Breast epithelium (tissue), 4 donors: ENCODE data around the gene CSMD2. TPM values are rescaled to one million over a fixed set of nuclear protein-coding genes. Genes with fewer than 3 reads are reported as not detected.

Experiments
- DNase-seq, 2 donors: peaks; one replicate each; pipeline ENCODE4 v3.0.0-alpha.2; 2019; ENCODE audit warnings: low spot score in 2 of 2
- H3K27ac ChIP-seq, 2 donors: fragments of 200-600 bp; sonication (generic) in 1 of 2; one replicate each; pipeline ENCODE4 v1.5.1; 2016 to 2019; ENCODE audit warnings: mild to moderate bottlenecking in 1 of 2
- H3K27me3 ChIP-seq, 2 donors: fragments of 200-600 bp; sonication (generic) in 1 of 2; one replicate each; pipeline versions ENCODE4 v1.5.1 to v1.6.0; 2017 to 2019; ENCODE audit warnings: control low read depth in 1 of 2, mild to moderate bottlenecking in 1 of 2
- H3K36me3 ChIP-seq: fragments of 200-600 bp; one replicate; pipeline ENCODE4 v1.5.1; 2019
- H3K4me1 ChIP-seq, 2 donors: fragments of 200-600 bp; sonication (generic); one replicate each; pipeline ENCODE4 v1.5.1; 2016 to 2019; ENCODE audit warnings: control low read depth in 1 of 2
- H3K4me3 ChIP-seq, 3 donors: fragments of 200-600 bp; sonication (generic); 1 replicate in 2 of 3; 2 replicates in 1 of 3; pipeline ENCODE4 v1.5.1; 2016 to 2019; ENCODE audit warnings: mild to moderate bottlenecking in 3 of 3, moderate library complexity in 2 of 3
- H3K9me3 ChIP-seq, 2 donors: fragments of 200-600 bp; sonication (generic) in 1 of 2; one replicate each; pipeline ENCODE4 v1.5.1; 2016 to 2019; ENCODE audit warnings: control low read depth in 1 of 2
- POLR2A ChIP-seq: fragments of 450-650 bp; IDR thresholded peaks from one replicate; pipeline ENCODE4 v1.6.1; 2016; ENCODE audit warnings: antibody characterized with exemption, mild to moderate bottlenecking, moderate library complexity
- POLR2AphosphoS5 ChIP-seq, 3 donors: sonication (generic); formaldehyde crosslinking; IDR thresholded peaks; one replicate each; pipeline ENCODE4 v1.6.1; 2017; ENCODE audit warnings: antibody characterized with exemption in 3 of 3
- intact Hi-C: fragments of 100-400 bp; cut with DNase I; formaldehyde crosslinking; loops from one replicate; pipeline ENCODE4 v1.15.1; 2023; ENCODE audit warnings: low total_unique reads
- total RNA-seq, 3 donors: library from RNA; depleted of rRNA; stranded (reverse); fragments of >200 nt; gene quantifications; one replicate each; pipeline ENCODE4 v1.1.0, GENCODE V29; 2016
- TF ChIP-seq, protein P1 (sequence below), 3 donors: fragments of 450-650 bp; IDR thresholded peaks; one replicate each; pipeline ENCODE4 v1.5.1; 2016 to 2017; ENCODE audit warnings: antibody characterized with exemption in 3 of 3, mild to moderate bottlenecking in 3 of 3, moderate library complexity in 3 of 3

Gene CSMD2
- total RNA-seq, 3 donors from 2014 or later = 0.33 to 2.6 (median 0.44) TPM

DNA sequence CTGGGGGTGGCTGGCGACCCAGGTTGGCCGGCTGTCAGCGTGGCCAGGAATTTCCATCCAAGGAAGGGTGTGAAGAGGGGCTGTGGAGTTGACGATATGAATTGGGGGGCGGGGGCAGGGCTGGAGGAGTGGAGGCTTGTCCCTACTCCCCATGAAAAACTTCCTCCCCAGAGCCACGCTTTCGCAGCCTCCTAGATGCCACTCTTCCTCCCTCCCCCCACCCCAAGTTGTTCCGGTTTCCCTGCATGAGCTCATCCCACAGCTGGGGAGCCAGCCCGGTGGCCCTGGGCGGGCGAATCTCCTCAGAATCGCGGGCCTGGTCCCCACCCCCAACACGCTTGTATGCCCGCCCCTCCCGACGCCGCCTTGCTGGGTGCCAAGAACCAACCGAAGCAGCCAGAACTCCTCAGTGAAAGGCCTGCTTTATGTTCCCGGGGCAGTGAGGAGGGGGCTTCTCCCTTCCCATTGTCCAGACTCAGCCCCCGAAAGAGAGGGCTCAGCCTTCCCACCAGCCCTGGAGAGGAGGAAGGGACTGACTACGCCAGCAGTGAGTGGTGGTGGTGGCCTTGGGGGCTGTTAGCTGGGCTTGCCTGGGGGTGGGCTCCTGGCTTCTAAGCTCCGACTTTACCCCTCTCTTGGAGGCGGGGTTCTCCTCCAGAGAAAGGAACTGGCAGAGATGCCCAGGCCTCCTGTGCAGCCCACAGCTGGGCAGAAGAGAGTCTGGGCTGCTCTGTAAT, 1.8 kb upstream of the CSMD2 start:
- no peak for DNase-seq
- H3K27ac ChIP-seq = no peak overlapping the region
- intact Hi-C loops = loop anchor here (5.0 kb wide), 1 partner anchor 1536 kb away; no protein-coding TSS in a partner anchor
- TF ChIP-seq POLR2AphosphoS5 (IDR thresholded peaks at IDR 0.05) = no peak
- TF ChIP-seq POLR2A = no peak
- TF ChIP-seq, protein P1, sequence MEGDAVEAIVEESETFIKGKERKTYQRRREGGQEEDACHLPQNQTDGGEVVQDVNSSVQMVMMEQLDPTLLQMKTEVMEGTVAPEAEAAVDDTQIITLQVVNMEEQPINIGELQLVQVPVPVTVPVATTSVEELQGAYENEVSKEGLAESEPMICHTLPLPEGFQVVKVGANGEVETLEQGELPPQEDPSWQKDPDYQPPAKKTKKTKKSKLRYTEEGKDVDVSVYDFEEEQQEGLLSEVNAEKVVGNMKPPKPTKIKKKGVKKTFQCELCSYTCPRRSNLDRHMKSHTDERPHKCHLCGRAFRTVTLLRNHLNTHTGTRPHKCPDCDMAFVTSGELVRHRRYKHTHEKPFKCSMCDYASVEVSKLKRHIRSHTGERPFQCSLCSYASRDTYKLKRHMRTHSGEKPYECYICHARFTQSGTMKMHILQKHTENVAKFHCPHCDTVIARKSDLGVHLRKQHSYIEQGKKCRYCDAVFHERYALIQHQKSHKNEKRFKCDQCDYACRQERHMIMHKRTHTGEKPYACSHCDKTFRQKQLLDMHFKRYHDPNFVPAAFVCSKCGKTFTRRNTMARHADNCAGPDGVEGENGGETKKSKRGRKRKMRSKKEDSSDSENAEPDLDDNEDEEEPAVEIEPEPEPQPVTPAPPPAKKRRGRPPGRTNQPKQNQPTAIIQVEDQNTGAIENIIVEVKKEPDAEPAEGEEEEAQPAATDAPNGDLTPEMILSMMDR (IDR thresholded peaks at IDR 0.05) = no peak
- no peaks in the 10 kb centered on the region for H3K36me3 ChIP-seq
- H3K4me3 ChIP-seq = peak overlapping the region in 1 of 3 donors; percentile 46
- peaks cover 8% of the 10 kb centered on the region in 2 donors for H3K4me1 ChIP-seq
- no peaks in the 10 kb centered on the region for H3K9me3 ChIP-seq
- H3K27me3 ChIP-seq = peaks cover 0 to 64% of the 10 kb centered on the region in 2 donors

DNA sequence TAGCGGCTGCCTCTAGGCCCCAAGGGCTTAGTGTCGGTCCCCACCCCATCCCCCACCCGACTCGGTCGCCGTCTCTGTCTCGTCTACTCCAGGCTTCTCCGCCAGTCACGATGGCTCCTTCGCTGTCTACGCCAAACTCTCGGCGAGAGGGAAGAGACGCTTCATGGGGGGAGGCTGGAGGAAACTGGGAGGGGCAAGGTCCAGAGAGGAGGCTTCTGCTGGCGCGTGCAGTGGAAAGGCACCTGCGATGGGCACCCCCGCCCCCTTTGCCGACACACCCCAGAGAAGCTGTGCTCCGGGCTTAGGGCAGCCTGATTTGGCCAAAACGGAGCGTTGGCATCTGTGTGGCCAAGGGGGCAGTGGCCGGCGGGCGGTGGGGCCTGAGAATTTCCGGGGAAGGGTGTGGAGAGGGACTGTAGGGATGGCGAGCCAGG, 1.2 kb upstream of the CSMD2 start:
- TF ChIP-seq POLR2A (no peak), POLR2AphosphoS5 (IDR thresholded peaks at IDR 0.05) (no peak)
- TF ChIP-seq, protein P1 (IDR thresholded peaks at IDR 0.05) = no peak
- Histone ChIP-seq H3K36me3 (no peaks in the 10 kb centered on the region), H3K9me3 (no peaks in the 10 kb centered on the region), H3K4me1 (peaks cover 8% of the 10 kb centered on the region in 2 donors), H3K4me3 (peak overlapping the region in 1 of 3 donors; percentile 46), H3K27me3 (peaks cover 0 to 64% of the 10 kb centered on the region in 2 donors), H3K27ac (no peak overlapping the region)
- intact Hi-C loops = loop anchor here (5.0 kb wide), 1 partner anchor 1536 kb away; no protein-coding TSS in a partner anchor
- DNase-seq = no peak

DNA sequence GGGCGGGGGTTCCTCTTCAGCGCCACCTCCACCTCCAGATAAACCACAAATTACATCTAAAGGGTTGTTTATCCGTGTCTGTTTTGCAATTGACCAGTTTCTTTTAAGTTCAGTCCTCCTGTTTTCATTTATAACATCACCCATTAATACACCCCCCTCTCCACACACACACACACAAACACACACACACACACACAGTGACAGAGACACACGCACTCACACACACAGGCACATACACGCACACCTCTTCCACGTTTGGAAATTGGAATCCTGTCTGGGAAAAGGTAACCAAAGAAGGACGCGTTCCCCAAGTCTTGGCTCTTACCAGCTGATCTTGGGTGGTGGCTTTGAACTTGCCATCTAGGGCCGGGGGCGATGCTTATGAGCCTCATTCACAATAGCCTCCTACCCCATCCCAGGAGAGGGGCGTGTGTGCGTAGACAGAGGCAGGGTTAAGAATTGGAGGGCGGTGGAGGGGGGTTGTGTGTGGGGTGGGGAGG, 442 bp upstream of the CSMD2 start:
- peaks cover 8% of the 10 kb centered on the region in 2 donors for H3K4me1 ChIP-seq
- no peak overlapping the region for H3K27ac ChIP-seq
- peak overlapping the region; percentile 43 to 66 (median 46) for H3K4me3 ChIP-seq
- no peaks in the 10 kb centered on the region for H3K9me3 ChIP-seq
- H3K27me3 ChIP-seq = peaks cover 0 to 64% of the 10 kb centered on the region in 2 donors
- TF ChIP-seq, protein P1 (IDR thresholded peaks at IDR 0.05) = no peak
- TF ChIP-seq POLR2AphosphoS5 (IDR thresholded peaks at IDR 0.05) = no peak
- no peak for TF ChIP-seq POLR2A
- no peak for DNase-seq
- intact Hi-C loops = loop anchor here (5.0 kb wide), 1 partner anchor 1537 kb away; no protein-coding TSS in a partner anchor
- H3K36me3 ChIP-seq = no peaks in the 10 kb centered on the region

DNA sequence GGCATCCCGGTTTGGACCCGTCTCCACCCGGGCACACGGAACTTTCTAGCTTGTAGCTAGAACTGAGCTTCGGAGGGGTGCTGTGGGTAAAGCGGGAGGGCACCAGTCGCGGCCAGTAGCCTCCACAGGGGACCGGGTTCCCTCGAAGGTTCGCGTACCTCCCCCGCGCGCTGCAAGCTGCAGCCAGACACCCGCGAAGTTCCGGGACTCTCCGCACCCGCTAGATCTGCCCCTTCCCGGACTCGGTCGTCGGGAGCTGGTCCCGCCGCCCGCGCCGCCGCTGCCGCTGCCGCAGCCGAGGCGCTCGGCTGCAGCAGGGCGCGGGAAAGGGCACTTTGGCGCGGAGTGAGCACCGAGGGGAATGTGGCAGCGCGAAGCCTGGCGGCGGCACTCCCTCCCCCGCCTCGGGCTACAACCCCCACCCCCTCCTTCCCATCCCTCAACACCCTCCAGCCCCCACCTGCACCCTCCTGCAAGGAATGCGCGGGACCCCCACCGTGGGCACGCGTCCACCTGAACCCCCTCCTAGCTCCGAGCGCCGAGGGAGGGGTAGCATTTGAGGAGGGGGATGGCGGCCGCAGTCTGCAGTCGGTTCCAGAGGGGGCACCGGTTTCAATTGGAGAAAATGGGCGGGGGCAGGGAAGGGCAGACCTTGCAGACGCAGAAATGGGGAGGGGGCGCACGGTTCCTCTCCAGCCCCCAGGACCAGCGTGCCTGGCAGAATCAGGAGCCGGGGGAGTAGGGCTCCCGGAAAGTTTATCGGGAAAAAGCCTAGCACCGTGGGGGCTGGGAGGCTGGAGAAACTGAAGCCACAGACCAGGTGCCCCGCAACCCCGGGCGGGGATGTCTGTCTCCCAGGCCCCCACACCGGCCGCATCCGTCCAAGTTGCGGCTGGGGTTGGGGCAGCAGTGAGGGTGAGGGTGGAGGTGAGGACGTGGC, 968 bp downstream of the CSMD2 start:
- intact Hi-C loops = no loop called here

More for the DNA sequence above, 968 bp downstream of the CSMD2 start:
- Histone ChIP-seq H3K4me1 (peaks cover 8% of the 10 kb centered on the region in 2 donors), H3K36me3 (no peaks in the 10 kb centered on the region), H3K4me3 (peak overlapping the region; percentile 43 to 66 (median 46)), H3K27ac (no peak overlapping the region), H3K9me3 (no peaks in the 10 kb centered on the region), H3K27me3 (peaks cover 0 to 54% of the 10 kb centered on the region in 2 donors)
- DNase-seq = no peak
- TF ChIP-seq POLR2A = no peak
- no peak for TF ChIP-seq POLR2AphosphoS5 (IDR thresholded peaks at IDR 0.05)
- TF ChIP-seq, protein P1 (IDR thresholded peaks at IDR 0.05) = no peak
